ENCODE data around the gene MYOZ1. TPM values are rescaled to one million over a fixed set of nuclear protein-coding genes. Genes with fewer than 3 reads are reported as not detected.

The MYOZ1 gene
- total RNA-seq, 2 donors from 2014 or later, result not detected

GRCh38 chr10:73655257-73655989 lies 14.1 kb upstream of the MYOZ1 start:
- no peak for ATAC-seq
- Mint-ChIP-seq H3K27me3 (peaks cover 4% of the 10 kb centered on the region), H3K36me3 (ENCODE audit: low read depth) (peaks cover 7% of the 10 kb centered on the region), H3K4me3 (no peak overlapping the region), H3K4me1 (no peaks in the 10 kb centered on the region), H3K27ac (no peak overlapping the region)
- no peak for DNase-seq
- no peaks in the 10 kb centered on the region for H3K9me3 ChIP-seq (ENCODE audit: control insufficient read depth, low read length, poor library complexity, severe bottlenecking)

- H3K27me3 Mint-ChIP-seq, result peaks cover 15% of the 10 kb centered on the region
- H3K27ac Mint-ChIP-seq, result peak overlapping the region; percentile 65
- peaks cover 3% of the 10 kb centered on the region for H3K4me1 Mint-ChIP-seq
- H3K4me3 Mint-ChIP-seq, result no peak overlapping the region
- no peak for DNase-seq
- no peak for ATAC-seq
- H3K9me3 ChIP-seq (ENCODE audit: control insufficient read depth, low read length, poor library complexity, severe bottlenecking), result no peaks in the 10 kb centered on the region
- H3K36me3 Mint-ChIP-seq (ENCODE audit: low read depth), result peaks cover 7% of the 10 kb centered on the region
These were observed 12.4 kb upstream of the MYOZ1 start for GRCh38 chr10:73653701-73654100.

GRCh38 chr10:73653195-73653594 lies 11.9 kb upstream of the MYOZ1 start:
- Mint-ChIP-seq H3K4me1 (peaks cover 3% of the 10 kb centered on the region), H3K4me3 (no peak overlapping the region), H3K36me3 (ENCODE audit: low read depth) (peaks cover 7% of the 10 kb centered on the region), H3K27me3 (peaks cover 16% of the 10 kb centered on the region), H3K27ac (no peak overlapping the region)
- ATAC-seq (no peak), DNase-seq (no peak)
- H3K9me3 ChIP-seq (ENCODE audit: control insufficient read depth, low read length, poor library complexity, severe bottlenecking), result no peaks in the 10 kb centered on the region

GRCh38 chr10:73650537-73651331 lies 9.5 kb upstream of the MYOZ1 start:
- H3K9me3 ChIP-seq (ENCODE audit: control insufficient read depth, low read length, poor library complexity, severe bottlenecking), result no peaks in the 10 kb centered on the region
- Mint-ChIP-seq H3K4me3 (no peak overlapping the region), H3K36me3 (ENCODE audit: low read depth) (peaks cover 7% of the 10 kb centered on the region), H3K27ac (no peak overlapping the region), H3K4me1 (peaks cover 6% of the 10 kb centered on the region), H3K27me3 (peaks cover 24% of the 10 kb centered on the region)
- ATAC-seq, result no peak
- no peak for DNase-seq

- no peak overlapping the region for H3K27ac Mint-ChIP-seq
- peaks cover 7% of the 10 kb centered on the region for H3K36me3 Mint-ChIP-seq (ENCODE audit: low read depth)
- no peaks in the 10 kb centered on the region for H3K9me3 ChIP-seq (ENCODE audit: control insufficient read depth, low read length, poor library complexity, severe bottlenecking)
- H3K4me3 Mint-ChIP-seq, result no peak overlapping the region
- ATAC-seq, result no peak
- H3K4me1 Mint-ChIP-seq, result peaks cover 9% of the 10 kb centered on the region
- DNase-seq, result no peak
- H3K27me3 Mint-ChIP-seq, result peaks cover 30% of the 10 kb centered on the region
These were observed 8.7 kb upstream of the MYOZ1 start for GRCh38 chr10:73649876-73650536.

- ATAC-seq (no peak), DNase-seq (no peak)
- Mint-ChIP-seq H3K36me3 (ENCODE audit: low read depth) (peaks cover 6% of the 10 kb centered on the region), H3K4me3 (peak overlapping the region; percentile 50), H3K4me1 (peaks cover 14% of the 10 kb centered on the region), H3K27ac (no peak overlapping the region), H3K27me3 (peaks cover 36% of the 10 kb centered on the region)
- H3K9me3 ChIP-seq (ENCODE audit: control insufficient read depth, low read length, poor library complexity, severe bottlenecking), result no peaks in the 10 kb centered on the region
These were observed 7.9 kb upstream of the MYOZ1 start for GRCh38 chr10:73648975-73649829.

- peaks cover 36% of the 10 kb centered on the region for H3K27me3 Mint-ChIP-seq
- H3K4me1 Mint-ChIP-seq, result peaks cover 16% of the 10 kb centered on the region
- no peak for DNase-seq
- peak; percentile 22 for ATAC-seq
- peak overlapping the region; percentile 87 for H3K4me3 Mint-ChIP-seq
- no peaks in the 10 kb centered on the region for H3K9me3 ChIP-seq (ENCODE audit: control insufficient read depth, low read length, poor library complexity, severe bottlenecking)
- H3K36me3 Mint-ChIP-seq (ENCODE audit: low read depth), result peaks cover 4% of the 10 kb centered on the region
- peak overlapping the region; percentile 32 for H3K27ac Mint-ChIP-seq
These were observed 6.8 kb upstream of the MYOZ1 start for GRCh38 chr10:73647875-73648651.

- Mint-ChIP-seq H3K4me3 (peak overlapping the region; percentile 87), H3K27me3 (peaks cover 36% of the 10 kb centered on the region), H3K36me3 (ENCODE audit: low read depth) (no peaks in the 10 kb centered on the region), H3K4me1 (peaks cover 16% of the 10 kb centered on the region), H3K27ac (peak overlapping the region; percentile 32)
- H3K9me3 ChIP-seq (ENCODE audit: control insufficient read depth, low read length, poor library complexity, severe bottlenecking), result no peaks in the 10 kb centered on the region
- ATAC-seq, result peak; percentile 21
- DNase-seq, result no peak
These were observed 6.1 kb upstream of the MYOZ1 start for GRCh38 chr10:73647211-73647874.

GRCh38 chr10:73646598-73647041 lies 5.3 kb upstream of the MYOZ1 start:
- no peak for DNase-seq
- Mint-ChIP-seq H3K36me3 (ENCODE audit: low read depth) (no peaks in the 10 kb centered on the region), H3K27ac (peak overlapping the region; percentile 32), H3K4me1 (peaks cover 18% of the 10 kb centered on the region), H3K27me3 (peaks cover 37% of the 10 kb centered on the region), H3K4me3 (peak overlapping the region; percentile 87)
- no peaks in the 10 kb centered on the region for H3K9me3 ChIP-seq (ENCODE audit: control insufficient read depth, low read length, poor library complexity, severe bottlenecking)
- no peak for ATAC-seq

GRCh38 chr10:73645251-73645650 lies 4.0 kb upstream of the MYOZ1 start:
- H3K4me1 Mint-ChIP-seq, result peaks cover 19% of the 10 kb centered on the region
- no peaks in the 10 kb centered on the region for H3K9me3 ChIP-seq (ENCODE audit: control insufficient read depth, low read length, poor library complexity, severe bottlenecking)
- DNase-seq (no peak), ATAC-seq (no peak)
- H3K36me3 Mint-ChIP-seq (ENCODE audit: low read depth), result no peaks in the 10 kb centered on the region
- peaks cover 39% of the 10 kb centered on the region for H3K27me3 Mint-ChIP-seq
- H3K27ac Mint-ChIP-seq, result peak overlapping the region; percentile 29
- H3K4me3 Mint-ChIP-seq, result no peak overlapping the region

- Mint-ChIP-seq H3K4me3 (no peak overlapping the region), H3K27me3 (peaks cover 39% of the 10 kb centered on the region), H3K27ac (peak overlapping the region; percentile 85), H3K36me3 (ENCODE audit: low read depth) (no peaks in the 10 kb centered on the region), H3K4me1 (peaks cover 20% of the 10 kb centered on the region)
- ATAC-seq (no peak), DNase-seq (no peak)
- H3K9me3 ChIP-seq (ENCODE audit: control insufficient read depth, low read length, poor library complexity, severe bottlenecking), result no peaks in the 10 kb centered on the region
These were observed 3.5 kb upstream of the MYOZ1 start for GRCh38 chr10:73644767-73645166.

Measured in T-helper 17 cell (primary cell).